GM23248 (cell line): Measurements from ENCODE around the gene PIK3R1. TPM values are rescaled to one million over a fixed set of nuclear protein-coding genes. Genes with fewer than 3 reads are reported as not detected.
A peak's percentile ranks its signal among the peaks of the same experiment; 100 is the strongest.

Source experiments
- DNase-seq: peaks from one replicate; pipeline ENCODE4 v3.0.0-alpha.2; 2015
- H2AFZ ChIP-seq: fragments of 200-600 bp; sonication (generic); 2 replicates; pipeline ENCODE4 v1.6.1; 2016; ENCODE audit warnings: antibody characterized with exemption
- H3F3A ChIP-seq: fragments of 200-600 bp; sonication (generic); 2 replicates; pipeline ENCODE4 v1.6.1; 2016; ENCODE audit warnings: mild to moderate bottlenecking, antibody characterized with exemption, mixed run types; ENCODE audit not compliant: insufficient read depth
- H3K27ac ChIP-seq: fragments of 200-600 bp; sonication (generic); 2 replicates; pipeline ENCODE4 v1.5.1; 2016; ENCODE audit warnings: mild to moderate bottlenecking
- H3K27me3 ChIP-seq: fragments of 200-600 bp; sonication (generic); replicated peaks from 2 replicates; pipeline ENCODE4 v1.6.1; 2016; ENCODE audit warnings: mild to moderate bottlenecking; ENCODE audit not compliant: insufficient read depth
- H3K36me3 ChIP-seq: fragments of 200-600 bp; sonication (generic); 2 replicates; pipeline ENCODE4 v1.6.1; 2016; ENCODE audit warnings: low read depth, mild to moderate bottlenecking
- H3K4me1 ChIP-seq: fragments of 200-600 bp; sonication (generic); 2 replicates; pipeline ENCODE4 v1.6.1; 2016; ENCODE audit warnings: mild to moderate bottlenecking; ENCODE audit not compliant: insufficient read depth
- H3K4me2 ChIP-seq: fragments of 200-600 bp; sonication (generic); one replicate; pipeline ENCODE4 v1.6.1; 2016; ENCODE audit warnings: mild to moderate bottlenecking; ENCODE audit not compliant: unreplicated experiment
- H3K4me3 ChIP-seq: fragments of 200-600 bp; sonication (generic); 2 replicates; pipeline ENCODE4 v1.5.1; 2016; ENCODE audit warnings: mild to moderate bottlenecking
- H3K79me2 ChIP-seq: fragments of 200-600 bp; sonication (generic); 2 replicates; pipeline ENCODE4 v1.6.1; 2016; ENCODE audit warnings: mild to moderate bottlenecking; ENCODE audit not compliant: insufficient read depth
- H3K9ac ChIP-seq: fragments of 200-600 bp; sonication (generic); 2 replicates; pipeline ENCODE4 v1.6.1; 2016; ENCODE audit warnings: mild to moderate bottlenecking
- H3K9me2 ChIP-seq: fragments of 200-600 bp; sonication (generic); 2 replicates; pipeline ENCODE4 v1.6.1; 2016; ENCODE audit warnings: mixed run types, mild to moderate bottlenecking, moderate library complexity; ENCODE audit not compliant: insufficient read depth
- H3K9me3 ChIP-seq: fragments of 200-600 bp; sonication (generic); one replicate; pipeline ENCODE4 v1.6.1; 2017; ENCODE audit warnings: low read depth
- H4K20me1 ChIP-seq: fragments of 200-600 bp; sonication (generic); 2 replicates; pipeline ENCODE4 v1.6.0; 2016; ENCODE audit not compliant: insufficient read depth
- EZH2 ChIP-seq: fragments of 200-600 bp; sonication (generic); IDR thresholded peaks from 2 replicates; pipeline ENCODE4 v1.6.1; 2018; ENCODE audit warnings: antibody characterized with exemption, mild to moderate bottlenecking; ENCODE audit not compliant: insufficient read depth, poor library complexity, severe bottlenecking
- EZH2phosphoT487 ChIP-seq: fragments of 200-600 bp; sonication (generic); IDR thresholded peaks from 2 replicates; pipeline ENCODE4 v1.6.1; 2018; ENCODE audit warnings: antibody characterized with exemption, moderate library complexity, mild to moderate bottlenecking, low read depth; ENCODE audit not compliant: insufficient read depth
- WGBS, 2 experiments: methylation state at CpG; one replicate each; pipeline ENCODE4 v1.1.6; 2015 to 2017; ENCODE audit warnings: low lambda C conversion rate in 2 of 2, low coverage in 1 of 2; ENCODE audit errors: missing lambda C conversion rate in 2 of 2; 5-methylcytosine and 5-hydroxymethylcytosine counted together
- in situ Hi-C: fragments of 300-500 bp; cut with MboI; formaldehyde crosslinking; loops from 2 replicates; pipeline ENCODE4 v1.15.0; 2020
- polyA plus RNA-seq: library from polyadenylated mRNA; unstranded; fragments of >200 nt; fragmentation: Nextera tagmentation; extraction: Ambion mirVana; gene quantifications from 2 replicates; pipeline ENCODE4 v1.2.1, GENCODE V29; 2016
- total RNA-seq: library from RNA; depleted of rRNA; stranded (reverse); fragments of >200 nt; shearing (Covaris generic); gene quantifications from 2 replicates; pipeline ENCODE4 v1.2.3, GENCODE V29; 2014

PIK3R1 gene
- total and polyA plus RNA-seq, 2 experiments from 2014 or later: 8.4 to 14.4 TPM

- Histone ChIP-seq H3K4me3 (peak overlapping the region; percentile 50), H3K27ac (peak overlapping the region; percentile 78)
Measured at GRCh38 chr5:68224509-68225187, 9.1 kb downstream of the PIK3R1 start.

GRCh38 chr5:68225188-68225910, 9.8 kb downstream of the PIK3R1 start:
- H3K27ac ChIP-seq: peak overlapping the region; percentile 78
- H4K20me1 ChIP-seq: no peaks in the 10 kb centered on the region
- peak overlapping the region; percentile 69 for H3K4me2 ChIP-seq
- peaks cover 98% of the 10 kb centered on the region for H3K79me2 ChIP-seq
- no peaks in the 10 kb centered on the region for H3K9me2 ChIP-seq
- peaks cover 23% of the 10 kb centered on the region; the same call in 1 of the 2 replicates for H3K36me3 ChIP-seq
- H3K27me3 ChIP-seq: no peaks in the 10 kb centered on the region
- peaks cover 25% of the 10 kb centered on the region for H3K4me1 ChIP-seq
- H2AFZ ChIP-seq: peak overlapping the region; percentile 58
- peaks cover 22% of the 10 kb centered on the region for H3F3A ChIP-seq
- peak overlapping the region; percentile 50 for H3K4me3 ChIP-seq
- in situ Hi-C loops: no loop called here
- TF ChIP-seq EZH2phosphoT487: no peak
- TF ChIP-seq EZH2: no peak
- H3K9ac ChIP-seq: peak overlapping the region; percentile 35
- no peaks in the 10 kb centered on the region for H3K9me3 ChIP-seq
- WGBS, 2 experiments: 68 to 69% methylated on average over 12 of the region's 12 CpGs
- DNase-seq: peak; percentile 91

More at GRCh38 chr5:68224509-68225187, 9.1 kb downstream of the PIK3R1 start:
- H2AFZ ChIP-seq: peak overlapping the region; percentile 58
- H3K4me2 ChIP-seq: peak overlapping the region; percentile 69
- in situ Hi-C loops: no loop called here
- peak; percentile 71 for DNase-seq
- H3K9ac ChIP-seq: peak overlapping the region; percentile 35
- H3K4me1 ChIP-seq: peaks cover 26% of the 10 kb centered on the region
- no peaks in the 10 kb centered on the region for H3K9me3 ChIP-seq
- H3K36me3 ChIP-seq: peaks cover 23% of the 10 kb centered on the region; the same call in 1 of the 2 replicates
- H3F3A ChIP-seq: peaks cover 22% of the 10 kb centered on the region
- H3K9me2 ChIP-seq: no peaks in the 10 kb centered on the region
- no peak for TF ChIP-seq EZH2
- no peak for TF ChIP-seq EZH2phosphoT487
- no peaks in the 10 kb centered on the region for H4K20me1 ChIP-seq
- H3K79me2 ChIP-seq: peaks cover 98% of the 10 kb centered on the region
- 11 to 14% methylated on average over 4 of the region's 4 CpGs for WGBS, 2 experiments
- H3K27me3 ChIP-seq: no peaks in the 10 kb centered on the region

GRCh38 chr5:68225911-68226545, 10.5 kb downstream of the PIK3R1 start:
- peaks cover 98% of the 10 kb centered on the region for H3K79me2 ChIP-seq
- H3K27me3 ChIP-seq: no peaks in the 10 kb centered on the region
- no peak for TF ChIP-seq EZH2phosphoT487
- TF ChIP-seq EZH2: no peak
- no peak overlapping the region for H3K4me2 ChIP-seq
- H3K27ac ChIP-seq: peak overlapping the region; percentile 78
- H3K9me3 ChIP-seq: no peaks in the 10 kb centered on the region
- no peaks in the 10 kb centered on the region for H4K20me1 ChIP-seq
- peaks cover 23% of the 10 kb centered on the region; the same call in 1 of the 2 replicates for H3K36me3 ChIP-seq
- in situ Hi-C loops: no loop called here
- no peak for DNase-seq
- H3K9me2 ChIP-seq: no peaks in the 10 kb centered on the region
- H3K9ac ChIP-seq: no peak overlapping the region
- no peak overlapping the region for H3K4me3 ChIP-seq
- 80 to 85% methylated on average over 15 of the region's 15 CpGs for WGBS, 2 experiments
- peaks cover 25% of the 10 kb centered on the region for H3K4me1 ChIP-seq
- no peak overlapping the region for H2AFZ ChIP-seq
- H3F3A ChIP-seq: peaks cover 22% of the 10 kb centered on the region

- Histone ChIP-seq H3K79me2 (peaks cover 98% of the 10 kb centered on the region), H3K27me3 (no peaks in the 10 kb centered on the region), H3K27ac (no peak overlapping the region), H3K4me2 (no peak overlapping the region), H3K4me1 (peaks cover 25% of the 10 kb centered on the region), H3K9me2 (no peaks in the 10 kb centered on the region), H3K4me3 (no peak overlapping the region), H3K9me3 (no peaks in the 10 kb centered on the region), H4K20me1 (no peaks in the 10 kb centered on the region), H3K36me3 (peaks cover 23% of the 10 kb centered on the region; the same call in 1 of the 2 replicates), H2AFZ (no peak overlapping the region), H3F3A (peaks cover 22% of the 10 kb centered on the region), H3K9ac (no peak overlapping the region)
- WGBS, 2 experiments: 90 to 91% methylated on average over 8 of the region's 8 CpGs
- in situ Hi-C loops: no loop called here
- TF ChIP-seq EZH2 (no peak), EZH2phosphoT487 (no peak)
- no peak for DNase-seq
Measured at GRCh38 chr5:68226546-68227073, 11.1 kb downstream of the PIK3R1 start.
